ENCODE measurements around the gene CARTPT. TPM values are rescaled to one million over a fixed set of nuclear protein-coding genes. Genes with fewer than 3 reads are reported as not detected.

Gene CARTPT
- total and polyA plus RNA-seq, 2 donors (not counting 3 experiments of a cell fraction or from before 2014, with no cell fraction given): not detected

GRCh38 chr5:71732011-71732410 is 12.9 kb downstream of the CARTPT start:
- H3K36me3 ChIP-seq (ENCODE audit: control insufficient read depth in 2 of 2, extremely low read depth in 1 of 2, insufficient read depth in 2 of 2, low read length in 2 of 2): no peaks in the 10 kb centered on the region
- no TSS peak for BruUV-seq (replicated peaks)
- DNase-seq (ENCODE audit: low read depth, low spot score) (peak; percentile 63), FAIRE-seq (no peak)
- dilution Hi-C loops (cut with MboI; ENCODE audit: extremely low pct_ligation_motif_present, low sequenced_read_pairs) (no loop called here), intact Hi-C loops (cut with micrococcal nuclease) (no loop called here)
- H3K4me1 ChIP-seq (ENCODE audit: control insufficient read depth, extremely low read depth, insufficient read depth, low read length): no peaks in the 10 kb centered on the region
- POLR2A ChIA-PET: no interaction called here
- no peak overlapping the region for H3K9ac ChIP-seq (replicated peaks; ENCODE audit: extremely low read depth, insufficient read depth, low read length)
- no peak overlapping the region for H3K4me3 ChIP-seq (replicated peaks in 1 of 3; ENCODE audit: insufficient read depth in 1 of 3, low read depth in 1 of 3, low read length in 3 of 3)
- no peaks in the 10 kb centered on the region for H3K79me2 ChIP-seq (ENCODE audit: control insufficient read depth, insufficient read depth, low read length)
- H2AFZ ChIP-seq (ENCODE audit: low read depth, low read length): no peak overlapping the region
- no peaks in the 10 kb centered on the region for H3K9me1 ChIP-seq (replicated peaks; ENCODE audit: control insufficient read depth, extremely low read depth, insufficient read depth, low read length)
- no peak overlapping the region for H3K4me2 ChIP-seq (ENCODE audit: insufficient read depth, low read length)
- H3K27ac ChIP-seq (ENCODE audit: insufficient read depth, low read depth, low read length): no peak overlapping the region
- TF ChIP-seq POLR2A (IDR thresholded peaks at IDR 0.05; ENCODE audit: low read depth, low read length): no peak
- no peak for TF ChIP-seq JUN (IDR thresholded peaks at IDR 0.05; ENCODE audit: borderline replicate concordance, insufficient read depth, insufficient read length, low read depth)
- no peak for TF ChIP-seq FOS (IDR thresholded peaks at IDR 0.05; ENCODE audit: borderline replicate concordance, insufficient read depth, low read length)
- no peak for TF ChIP-seq EZH2 (IDR thresholded peaks at IDR 0.05; ENCODE audit: borderline replicate concordance, low read depth, low read length, severe bottlenecking)
- TF ChIP-seq CTCF (IDR thresholded peaks at IDR 0.05; ENCODE audit: extremely low read depth in 1 of 2, insufficient read depth in 1 of 2, low read depth in 1 of 2, low read length in 2 of 2): no peak
- TF ChIP-seq MYC (IDR thresholded peaks at IDR 0.05; ENCODE audit: low read depth, low read length): no peak
- no peak for TF ChIP-seq POLR2AphosphoS5 (IDR thresholded peaks at IDR 0.05; ENCODE audit: insufficient read depth, low read depth, low read length)
- TF ChIP-seq GATA2 (IDR thresholded peaks at IDR 0.05; ENCODE audit: insufficient read depth, insufficient read length, low read depth, low read length): no peak
- TF ChIP-seq, protein P1, sequence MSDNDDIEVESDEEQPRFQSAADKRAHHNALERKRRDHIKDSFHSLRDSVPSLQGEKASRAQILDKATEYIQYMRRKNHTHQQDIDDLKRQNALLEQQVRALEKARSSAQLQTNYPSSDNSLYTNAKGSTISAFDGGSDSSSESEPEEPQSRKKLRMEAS (IDR thresholded peaks at IDR 0.05; ENCODE audit: insufficient read depth, insufficient read length): no peak
- no peaks in the 10 kb centered on the region for H4K20me1 ChIP-seq (replicated peaks; ENCODE audit: control insufficient read depth, extremely low read depth, insufficient read depth, low read length)
- no peaks in the 10 kb centered on the region for H3K9me3 ChIP-seq (replicated peaks; ENCODE audit: control insufficient read depth, insufficient read depth, low read length)
- H3K27me3 ChIP-seq (ENCODE audit: control insufficient read depth in 2 of 2, insufficient read depth in 2 of 2, low read length in 2 of 2): peaks cover 20 to 43% of the 10 kb centered on the region in 2 experiments
- CTCF ChIA-PET: interaction anchor here (1.4 kb wide), 1 partner anchor 12 kb away, joined by 3 read pairs; the partner anchor contains the start of gene CARTPT
